NCI-H460 (cell line): ENCODE data around the gene TPX2. TPM values are rescaled to one million over a fixed set of nuclear protein-coding genes. Genes with fewer than 3 reads are reported as not detected.
"Not testable (repeated sequence)": the region's sequence is repeated elsewhere in the genome, so short reads cannot be mapped to it uniquely, and the experiment has no call there.

Source experiments
- DNase-seq: peaks from one replicate; pipeline ENCODE4 v3.0.0-alpha.2; 2016; ENCODE audit warnings: low read depth; ENCODE audit errors: extremely low read depth
- total RNA-seq: library from RNA; depleted of rRNA; stranded (reverse); fragments of >200 nt; shearing (Covaris generic); gene quantifications from 2 replicates; pipeline ENCODE4 v1.2.3, GENCODE V29; 2014

The TPX2 gene
- total RNA-seq, 1 experiment from 2014 or later: 105 TPM

DNA sequence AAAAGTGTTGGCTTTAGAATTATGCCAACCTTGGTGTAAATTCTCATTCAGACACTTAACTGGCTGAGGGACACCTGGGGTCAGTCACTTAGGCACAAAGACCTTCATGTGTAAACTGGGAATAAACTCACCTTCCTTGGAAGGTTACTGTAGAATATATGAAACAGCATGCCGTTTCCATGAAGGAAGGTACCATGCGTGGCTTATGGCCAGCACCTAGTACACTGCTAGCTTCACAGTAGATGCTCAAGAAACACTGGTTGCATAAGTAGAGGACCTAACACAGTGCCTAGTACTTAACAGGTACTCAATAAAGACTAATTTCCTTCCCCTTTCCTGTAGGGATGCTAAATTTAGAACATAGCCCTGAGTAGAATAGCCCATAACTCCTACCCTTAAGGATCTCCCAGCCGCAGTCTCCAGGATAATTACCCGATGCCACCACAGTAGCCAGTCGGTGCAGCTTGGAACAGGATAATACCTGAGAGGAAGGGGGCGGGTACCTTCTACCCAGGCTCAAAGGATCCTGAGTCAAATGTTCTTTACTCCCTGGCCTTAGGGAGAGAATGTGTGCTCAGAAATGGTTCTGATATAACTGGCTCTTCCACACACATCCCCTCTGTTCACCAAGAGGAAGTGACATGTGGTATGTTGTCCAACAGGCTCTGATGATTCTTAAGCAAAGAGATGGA is 20.0 kb upstream of the TPX2 start:
- no peak for DNase-seq

DNA sequence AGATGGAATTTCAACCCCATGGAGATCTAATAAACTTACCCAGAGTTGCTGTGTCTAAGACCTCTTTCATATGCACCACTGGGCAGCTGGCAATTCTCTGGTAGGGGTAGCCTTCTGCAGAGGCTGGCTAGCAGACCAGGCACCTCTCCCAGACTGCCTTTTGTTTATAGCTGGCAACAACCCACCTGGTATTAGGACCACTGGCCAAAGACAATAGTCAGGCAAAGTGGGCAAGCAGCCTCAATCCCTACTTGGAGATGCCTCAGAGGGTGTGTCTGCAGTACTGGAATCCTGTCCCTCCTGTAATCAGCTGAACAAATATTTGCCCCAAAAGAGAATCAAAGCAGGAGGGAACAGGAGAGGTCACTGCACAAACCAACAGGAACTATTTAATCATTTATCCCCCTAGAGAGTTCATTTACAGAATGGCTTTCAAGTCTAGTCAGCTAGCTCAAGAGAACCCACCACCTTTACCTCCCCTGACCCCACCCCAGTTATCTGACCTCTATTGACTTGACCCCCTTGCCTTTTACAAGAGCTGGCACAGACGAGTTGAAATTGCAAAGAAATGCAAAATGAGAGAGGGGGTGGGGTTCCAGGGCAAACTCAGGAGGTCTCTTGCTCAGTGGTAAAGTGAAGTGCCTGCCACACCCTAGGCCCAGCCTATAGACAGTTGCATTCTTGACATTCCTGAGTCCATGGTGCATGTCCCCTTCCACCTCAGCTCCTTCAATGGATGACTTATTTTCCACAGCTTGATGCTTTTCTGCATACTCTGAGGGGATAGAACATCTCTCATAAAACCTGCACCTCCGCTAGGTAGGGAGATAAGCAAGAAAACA is 19.2 kb upstream of the TPX2 start:
- DNase-seq: peak; percentile 56

DNA sequence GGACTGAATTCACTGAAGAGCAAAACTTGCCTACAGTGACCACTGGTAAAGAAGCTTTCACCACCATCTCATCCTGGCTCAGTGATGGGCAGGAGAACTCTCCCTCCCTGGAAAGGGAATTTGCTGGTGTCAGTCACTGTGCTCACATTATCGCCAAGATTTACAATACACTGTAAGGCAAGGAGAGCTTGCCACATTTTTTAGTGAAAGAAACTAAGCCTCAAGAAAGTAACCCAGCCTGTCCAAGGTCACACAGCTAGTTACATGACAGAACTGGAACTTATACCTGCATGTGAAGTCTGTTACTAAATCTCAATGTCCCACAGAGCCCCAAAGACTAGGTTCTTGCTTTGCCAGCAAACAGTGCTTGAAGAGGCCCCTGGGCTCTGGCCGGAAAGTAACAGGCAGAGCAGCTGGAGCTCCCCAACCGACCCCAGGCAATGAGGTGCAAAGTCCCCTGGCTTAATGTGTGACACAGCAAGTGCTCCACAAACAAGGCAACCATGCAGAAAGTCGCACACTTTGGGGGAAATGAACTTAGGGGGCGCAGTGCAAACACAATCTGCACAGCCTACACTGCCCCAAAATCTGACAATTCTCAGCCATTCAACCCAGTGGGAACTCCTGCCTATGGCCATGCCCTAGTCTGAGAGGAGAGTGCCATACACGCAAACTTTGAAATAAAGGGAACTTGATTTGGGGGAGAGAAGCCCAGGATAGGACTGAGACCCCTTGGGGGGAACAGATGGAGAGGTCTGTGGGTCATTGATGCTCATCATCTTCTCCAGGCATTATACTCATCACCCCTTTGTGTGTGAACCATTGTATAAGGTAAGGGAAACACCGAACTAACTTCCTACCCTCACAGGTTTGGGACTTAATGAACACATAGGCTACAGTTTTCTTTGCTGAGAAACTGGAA is 18.3 kb upstream of the TPX2 start:
- no peak for DNase-seq

DNA sequence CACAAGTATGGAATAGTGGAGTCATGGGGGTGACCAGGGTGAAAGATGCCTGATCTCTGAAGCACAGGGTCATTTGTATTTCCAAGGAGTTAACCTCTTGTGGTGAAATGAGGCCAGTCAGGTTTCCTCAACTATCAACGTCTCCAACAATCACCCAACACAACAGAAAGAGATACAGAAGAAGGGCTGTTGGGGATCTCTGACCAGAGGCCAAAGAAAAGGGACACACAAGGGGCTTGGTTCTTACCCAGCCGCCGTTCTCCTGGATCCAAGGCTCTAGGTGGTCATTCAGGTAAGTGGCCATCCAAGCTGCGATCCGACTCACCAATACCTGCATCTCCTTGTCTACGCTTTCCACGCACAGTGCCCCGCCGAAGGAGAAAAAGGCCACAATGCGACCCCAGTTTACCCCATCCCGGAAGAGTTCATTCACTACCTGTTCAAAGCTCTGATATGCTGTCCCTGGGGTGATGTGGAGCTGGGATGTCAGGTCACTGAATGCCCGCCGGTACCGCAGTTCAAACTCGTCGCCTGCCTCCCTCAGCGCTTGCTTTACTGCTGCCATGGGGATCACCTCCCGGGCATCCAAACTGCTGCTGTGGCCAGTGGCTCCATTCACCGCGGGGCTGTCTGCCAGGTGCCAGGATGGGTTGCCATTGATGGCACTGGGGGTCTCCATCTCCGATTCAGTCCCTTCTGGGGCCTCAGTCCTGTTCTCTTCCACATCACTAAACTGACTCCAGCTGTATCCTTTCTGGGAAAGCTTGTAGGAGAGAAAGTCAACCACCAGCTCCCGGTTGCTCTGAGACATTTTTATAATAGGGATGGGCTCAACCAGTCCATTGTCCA is 17.5 kb upstream of the TPX2 start:
- no peak for DNase-seq

DNA sequence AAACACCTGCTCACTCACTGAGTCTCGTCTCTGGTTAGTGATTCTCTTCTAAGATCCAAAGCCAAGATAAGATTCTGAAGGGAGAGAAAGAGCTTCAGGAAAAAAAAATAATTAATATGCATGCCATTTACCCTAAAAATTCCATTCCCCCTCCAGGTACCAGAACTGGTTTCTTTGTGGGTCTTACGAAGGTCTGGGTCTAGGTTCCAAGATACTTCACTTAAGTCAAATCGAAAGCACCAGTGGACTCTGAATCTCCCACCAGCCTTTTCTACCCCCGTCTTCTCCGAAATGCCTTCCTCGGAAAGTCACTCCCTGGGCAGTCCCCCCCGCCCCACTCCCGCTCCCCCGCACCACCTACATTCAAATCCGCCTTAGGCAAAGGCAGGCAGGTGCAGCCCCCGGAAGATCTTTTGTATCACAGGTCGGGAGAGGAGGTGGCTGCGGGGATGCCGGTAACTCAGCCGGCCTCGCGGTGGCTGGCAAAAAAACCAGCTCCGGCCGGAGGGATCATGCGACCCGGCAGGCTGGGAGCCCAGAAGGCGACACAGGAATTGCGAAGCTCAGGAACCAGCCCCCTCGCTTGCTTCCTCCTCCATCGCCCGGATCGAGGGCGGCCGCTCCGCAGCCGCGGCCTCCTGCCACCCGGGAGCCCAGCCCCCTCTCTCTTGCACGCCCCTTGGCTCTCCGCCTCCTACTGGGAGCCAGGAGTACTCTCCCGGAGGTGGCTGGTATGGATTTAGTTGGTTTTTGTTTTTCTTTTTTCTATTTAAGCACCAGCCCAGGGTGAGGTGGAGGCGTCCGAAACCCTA is 16.6 kb upstream of the TPX2 start, which contains the start of gene BCL2L1:
Gene BCL2L1 (minus strand): TSS at position 612 of the 812 bp plus-strand sequence. CDS start 650 bp downstream, outside the sequence.
- peak; percentile 75 for DNase-seq

DNA sequence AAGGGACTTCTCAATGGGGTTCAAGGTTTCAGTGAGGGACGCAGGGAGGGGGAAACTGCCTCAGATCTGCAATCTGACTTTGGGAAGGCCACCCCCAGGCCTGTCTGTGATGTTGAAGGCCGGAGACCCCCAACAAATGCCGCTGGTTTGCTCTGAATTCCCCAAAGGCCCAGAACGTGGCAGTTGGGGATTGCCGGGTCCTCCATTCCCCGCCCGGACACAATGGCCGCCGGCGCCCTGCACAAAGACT is 16.1 kb upstream of the TPX2 start:
- DNase-seq: no peak

DNA sequence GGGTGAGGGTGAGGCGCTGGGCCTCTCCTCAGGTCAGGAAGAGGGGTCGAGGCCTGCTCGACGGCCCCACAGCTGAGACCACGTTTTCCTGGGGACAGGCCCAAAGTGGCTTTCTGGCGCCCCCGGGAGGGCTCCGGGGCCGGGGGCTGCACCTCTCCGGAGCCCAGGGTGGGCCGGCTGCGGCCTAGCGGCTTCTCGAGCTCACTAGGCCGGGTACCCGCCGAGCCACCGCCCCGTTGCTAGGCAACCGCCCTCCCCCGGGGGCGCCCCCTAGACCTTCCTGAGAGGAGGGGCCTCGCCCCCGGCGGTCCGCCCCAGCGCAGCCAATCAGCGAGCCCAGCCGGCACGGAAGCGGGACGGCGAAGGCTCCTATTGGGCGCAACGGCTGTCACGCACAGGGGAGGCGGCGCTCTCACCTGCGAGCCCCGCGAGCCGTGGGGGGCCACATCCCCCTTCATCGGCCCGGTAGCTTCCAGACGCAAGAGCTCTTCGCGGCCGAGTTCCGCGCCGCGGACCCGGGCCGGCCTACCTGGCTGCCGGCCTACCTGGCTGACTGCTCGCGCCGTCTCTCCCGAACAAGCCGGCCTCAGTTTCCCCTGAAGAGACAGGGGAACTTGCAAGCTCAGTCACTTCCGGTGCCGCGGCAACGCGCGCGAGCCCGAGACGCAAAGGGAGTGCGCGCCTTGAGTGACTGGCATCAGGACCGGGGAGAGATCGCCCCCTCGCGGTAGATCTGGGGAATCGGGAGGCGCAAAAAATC is 15.6 kb upstream of the TPX2 start:
- DNase-seq: peak; percentile 96

DNA sequence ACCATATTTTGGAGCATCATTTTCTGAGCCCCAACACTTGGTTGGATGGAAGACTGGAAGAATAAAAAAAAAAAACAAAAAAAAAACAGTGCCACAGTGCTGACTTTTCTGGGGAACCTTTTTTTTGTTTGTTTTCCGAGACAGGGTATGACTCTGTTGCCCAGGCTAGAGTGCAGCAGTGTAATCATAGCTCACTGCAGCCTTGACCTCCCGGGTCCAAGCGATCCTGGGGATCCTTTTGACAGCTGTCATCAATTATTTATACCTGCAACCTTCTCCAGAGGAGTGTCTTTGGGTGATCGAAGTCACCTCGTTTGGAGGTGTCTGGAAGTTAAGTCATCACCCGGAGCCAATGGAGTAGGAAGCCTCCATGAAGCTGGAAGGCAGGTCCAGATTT is 7.8 kb upstream of the TPX2 start:
- no peak for DNase-seq

DNA sequence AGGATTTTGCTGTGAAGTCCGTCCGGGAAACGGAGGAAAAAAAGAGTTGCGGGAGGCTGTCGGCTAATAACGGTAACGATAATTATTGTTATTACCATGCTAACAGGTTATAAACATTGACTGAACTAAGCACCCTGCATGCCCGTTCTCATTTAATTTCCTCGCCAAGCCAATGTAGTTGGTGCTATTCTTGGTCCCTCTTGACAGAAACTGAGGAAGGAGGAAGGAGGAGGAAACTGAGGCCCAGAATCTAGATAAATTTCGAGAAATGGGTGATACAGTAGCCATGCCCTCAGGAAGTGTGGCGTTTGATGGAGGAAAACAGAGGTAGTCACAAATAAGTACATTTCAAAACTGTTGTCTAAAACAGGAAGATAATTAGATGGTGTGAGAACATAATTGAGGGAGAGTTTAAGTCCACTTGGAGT is 474 bp downstream of the TPX2 start:
- no peak for DNase-seq

DNA sequence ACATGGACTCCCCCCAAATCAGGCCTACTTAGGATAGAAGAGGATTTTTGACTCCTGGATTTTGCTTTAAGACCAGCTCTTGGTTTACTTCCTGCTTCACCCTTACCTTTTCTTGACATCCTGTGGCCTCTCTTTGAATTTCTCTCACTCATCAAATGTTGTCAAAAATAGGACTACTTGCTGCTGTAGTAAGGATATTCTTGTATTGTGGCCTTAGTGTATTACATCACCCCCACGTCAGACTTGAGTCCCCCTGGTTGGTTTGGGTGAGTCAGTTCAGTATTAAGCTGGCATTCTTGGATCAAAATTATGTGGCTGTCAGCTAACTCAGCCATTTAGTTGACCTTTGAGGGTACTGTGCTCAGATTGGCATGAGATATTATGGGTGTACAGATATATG is 1.1 kb downstream of the TPX2 start:
- no peak for DNase-seq

DNA sequence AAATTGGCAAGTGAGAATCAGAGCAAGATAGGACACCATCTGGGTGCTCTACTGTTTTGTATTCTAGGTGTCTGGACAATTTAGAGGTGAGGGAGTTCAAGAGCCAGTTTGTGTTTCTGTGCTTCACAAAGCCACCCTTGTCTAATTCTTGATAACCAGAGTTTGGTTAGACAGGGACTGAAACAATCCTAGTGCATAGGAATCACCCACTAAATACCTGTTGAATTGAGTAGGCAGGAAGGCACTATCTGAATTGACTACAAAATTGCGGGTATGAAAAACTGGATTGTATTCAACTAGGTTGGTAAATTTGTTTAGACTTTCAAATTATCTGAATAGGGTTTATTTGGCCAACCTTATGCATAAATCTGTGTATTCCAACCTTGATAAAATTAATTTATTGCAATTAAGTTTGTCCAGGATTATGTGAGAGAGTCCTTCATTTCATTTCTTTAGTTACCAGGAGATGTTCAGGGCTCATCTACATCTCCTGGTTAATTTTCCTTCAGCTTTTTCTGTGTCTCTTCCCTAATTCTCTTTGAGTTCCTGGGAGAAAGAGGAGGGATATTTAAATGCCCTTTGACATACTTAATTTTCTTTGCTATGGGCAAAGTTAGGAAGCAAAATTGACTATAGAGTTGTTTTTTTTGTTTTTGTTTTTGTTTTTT is 1.7 kb downstream of the TPX2 start:
- DNase-seq: no peak

DNA sequence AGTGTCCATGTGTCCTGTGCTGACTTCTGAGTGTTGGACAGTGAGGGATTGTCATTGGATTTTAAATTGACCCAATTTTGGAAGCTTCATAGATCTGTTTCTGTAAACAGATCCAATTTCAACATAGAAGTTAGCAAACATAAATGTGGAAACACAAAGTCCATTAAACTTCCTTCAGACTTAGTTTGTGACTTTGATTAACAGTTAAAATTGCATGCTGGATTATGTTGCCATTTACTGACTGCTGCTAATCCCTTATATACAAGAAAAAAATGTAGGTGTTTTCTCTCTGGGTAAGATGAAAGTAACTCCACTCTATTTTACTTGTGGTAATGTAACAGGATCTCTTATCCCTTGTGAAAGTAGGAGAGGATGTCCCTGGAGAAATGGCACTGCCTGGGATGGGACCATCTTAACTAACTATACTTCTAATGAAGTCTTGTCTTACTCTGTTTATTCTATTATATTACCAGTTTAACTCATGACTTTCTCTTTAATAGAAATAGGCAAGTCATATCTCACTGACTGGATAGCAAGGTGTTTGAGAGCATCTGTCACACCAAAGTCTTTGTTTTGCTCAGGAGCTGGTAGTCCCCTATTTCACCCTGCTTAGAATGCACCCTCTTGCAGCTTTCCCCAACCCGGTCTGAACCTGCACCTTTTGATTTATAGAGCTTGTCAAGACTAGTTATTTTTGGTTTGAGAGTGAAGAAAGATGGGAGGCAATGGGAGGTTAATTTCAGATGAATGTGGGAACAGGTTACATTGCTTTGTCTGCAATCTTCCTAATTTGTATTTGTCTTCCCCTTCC is 7.2 kb downstream of the TPX2 start:
- DNase-seq: no peak

DNA sequence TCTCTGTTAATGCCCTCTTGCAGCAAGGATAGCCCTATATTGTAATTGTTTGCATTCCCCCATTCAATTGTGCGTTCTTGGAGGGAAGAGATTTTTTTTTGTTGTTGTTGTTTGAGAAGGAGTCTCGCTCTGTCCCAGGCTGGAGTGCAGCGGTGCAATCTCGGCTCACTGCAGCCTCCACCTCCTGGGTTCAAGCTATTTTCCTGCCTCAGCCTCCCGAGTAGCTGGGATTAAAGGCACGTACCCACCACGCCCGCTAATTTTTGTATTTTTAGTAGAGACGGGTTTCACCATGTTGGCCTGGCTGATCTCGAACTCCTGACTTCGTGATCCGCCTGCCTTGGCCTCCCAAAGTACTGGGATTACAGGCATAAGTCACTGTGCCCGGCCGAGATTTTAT is 7.9 kb downstream of the TPX2 start:
- not testable (repeated sequence) for DNase-seq

DNA sequence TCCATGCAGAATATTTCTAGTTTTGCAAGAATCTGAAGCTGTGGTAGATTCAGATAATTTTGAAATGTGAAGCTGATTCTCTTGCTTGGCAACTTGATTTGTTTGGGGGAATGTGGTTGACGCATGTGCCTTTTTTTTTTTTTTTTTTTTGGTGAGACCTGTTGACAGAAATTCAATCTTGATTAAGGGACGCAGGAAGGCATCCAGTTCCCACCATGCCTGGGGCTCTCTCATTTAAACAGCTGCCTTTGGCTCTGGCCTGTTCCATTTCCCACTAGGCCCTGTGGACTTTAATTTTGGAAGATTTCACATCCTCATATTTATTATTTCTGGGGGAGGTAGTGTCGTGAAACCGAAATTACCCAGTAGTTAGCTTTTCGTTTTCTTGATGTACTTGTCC is 8.6 kb downstream of the TPX2 start:
- no peak for DNase-seq

DNA sequence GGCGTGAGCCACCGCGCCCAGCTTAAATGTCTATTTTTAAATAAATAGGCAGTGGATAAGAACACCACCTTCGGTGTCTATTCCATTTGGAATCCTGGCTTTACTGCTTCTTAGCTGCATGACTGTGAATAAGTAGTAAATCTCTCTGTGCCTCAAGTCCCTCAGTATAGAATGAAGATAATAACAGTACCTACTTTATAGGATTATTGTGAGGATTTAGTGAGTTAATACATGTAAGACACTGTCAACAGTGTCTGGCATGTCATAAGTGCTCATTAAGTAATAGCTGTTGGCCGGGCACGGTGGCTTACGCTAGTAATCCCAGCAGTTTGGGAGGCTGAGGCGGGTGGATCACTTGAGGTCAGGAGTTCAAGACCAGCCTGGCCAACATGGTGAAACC is 10.1 kb downstream of the TPX2 start:
- DNase-seq: no peak

DNA sequence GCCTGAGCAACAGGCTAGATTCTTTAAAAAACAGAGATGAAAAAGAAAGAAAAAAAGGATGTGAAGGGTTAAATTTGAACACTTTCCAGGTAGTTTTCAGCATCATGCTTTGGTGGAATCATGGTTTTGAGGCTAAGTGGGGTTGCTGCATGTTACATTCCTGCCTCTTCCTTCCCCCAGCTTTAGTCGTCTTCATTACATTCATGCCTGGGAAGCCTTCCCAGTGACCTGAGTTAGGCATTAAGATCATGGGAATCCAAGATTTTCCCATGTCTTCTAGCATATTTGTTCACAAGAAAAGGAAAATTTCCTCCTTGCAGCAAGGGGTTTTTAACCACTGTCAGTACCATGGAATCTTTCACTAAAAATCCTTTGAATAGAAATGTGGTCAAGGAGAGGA is 12.0 kb downstream of the TPX2 start:
- DNase-seq: no peak

DNA sequence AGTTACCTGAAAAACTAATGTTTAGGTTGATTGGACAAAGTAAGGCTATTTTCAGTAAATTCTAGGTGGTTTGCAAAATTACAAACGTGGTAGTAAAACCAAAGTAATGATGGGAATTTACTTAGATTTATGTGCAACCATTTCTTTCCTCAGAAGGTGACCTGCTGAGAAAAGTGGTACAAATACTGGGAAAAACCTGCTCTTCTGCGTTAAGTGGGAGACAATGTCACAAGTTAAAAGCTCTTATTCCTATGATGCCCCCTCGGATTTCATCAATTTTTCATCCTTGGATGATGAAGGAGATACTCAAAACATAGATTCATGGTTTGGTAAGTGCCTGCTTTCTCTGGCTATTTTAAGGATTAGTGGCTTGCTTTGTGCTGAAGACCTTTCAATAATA is 18.2 kb downstream of the TPX2 start:
- no peak for DNase-seq
